Measurements from ENCODE around the gene CFDP1.

GRCh38 chr16:75445298-75445697 lies 12.0 kb upstream of the CFDP1 start:
- TF ChIP-seq, protein P1, sequence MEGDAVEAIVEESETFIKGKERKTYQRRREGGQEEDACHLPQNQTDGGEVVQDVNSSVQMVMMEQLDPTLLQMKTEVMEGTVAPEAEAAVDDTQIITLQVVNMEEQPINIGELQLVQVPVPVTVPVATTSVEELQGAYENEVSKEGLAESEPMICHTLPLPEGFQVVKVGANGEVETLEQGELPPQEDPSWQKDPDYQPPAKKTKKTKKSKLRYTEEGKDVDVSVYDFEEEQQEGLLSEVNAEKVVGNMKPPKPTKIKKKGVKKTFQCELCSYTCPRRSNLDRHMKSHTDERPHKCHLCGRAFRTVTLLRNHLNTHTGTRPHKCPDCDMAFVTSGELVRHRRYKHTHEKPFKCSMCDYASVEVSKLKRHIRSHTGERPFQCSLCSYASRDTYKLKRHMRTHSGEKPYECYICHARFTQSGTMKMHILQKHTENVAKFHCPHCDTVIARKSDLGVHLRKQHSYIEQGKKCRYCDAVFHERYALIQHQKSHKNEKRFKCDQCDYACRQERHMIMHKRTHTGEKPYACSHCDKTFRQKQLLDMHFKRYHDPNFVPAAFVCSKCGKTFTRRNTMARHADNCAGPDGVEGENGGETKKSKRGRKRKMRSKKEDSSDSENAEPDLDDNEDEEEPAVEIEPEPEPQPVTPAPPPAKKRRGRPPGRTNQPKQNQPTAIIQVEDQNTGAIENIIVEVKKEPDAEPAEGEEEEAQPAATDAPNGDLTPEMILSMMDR (conservative IDR thresholded peaks at IDR 0.05): no peak
- no peak for TF ChIP-seq EZH2 (IDR thresholded peaks at IDR 0.05; ENCODE audit: low read depth)

All from PC-9 (cell line).